ENCODE results near the gene RNF208.

RNF208 gene

GRCh38 chr9:137181680-137182079 lies 40.4 kb downstream of the RNF208 start:
- H3K4me3 ChIP-seq (ENCODE audit: low read depth, low read length): no peak overlapping the region
- no peak for DNase-seq (ENCODE audit: low read depth)
- TF ChIP-seq CTCF (IDR thresholded peaks at IDR 0.05; ENCODE audit: low read depth, low read length, missing control alignments): no peak

GRCh38 chr9:137180491-137180890 lies 41.5 kb downstream of the RNF208 start:
- H3K4me3 ChIP-seq (ENCODE audit: low read depth, low read length): no peak overlapping the region
- TF ChIP-seq CTCF (IDR thresholded peaks at IDR 0.05; ENCODE audit: low read depth, low read length, missing control alignments): no peak
- DNase-seq (ENCODE audit: low read depth): no peak

- no peak for DNase-seq (ENCODE audit: low read depth)
- no peak overlapping the region for H3K4me3 ChIP-seq (ENCODE audit: low read depth, low read length)
- no peak for TF ChIP-seq CTCF (IDR thresholded peaks at IDR 0.05; ENCODE audit: low read depth, low read length, missing control alignments)
Observed at GRCh38 chr9:137179761-137180160, 42.3 kb downstream of the RNF208 start.

- H3K4me3 ChIP-seq (ENCODE audit: low read depth, low read length): no peak overlapping the region
- DNase-seq (ENCODE audit: low read depth): no peak
- TF ChIP-seq CTCF (IDR thresholded peaks at IDR 0.05; ENCODE audit: low read depth, low read length, missing control alignments): no peak
Observed at GRCh38 chr9:137178939-137179630, 43.0 kb downstream of the RNF208 start.

- DNase-seq (ENCODE audit: low read depth): no peak
- TF ChIP-seq CTCF (IDR thresholded peaks at IDR 0.05; ENCODE audit: low read depth, low read length, missing control alignments): no peak
- no peak overlapping the region for H3K4me3 ChIP-seq (ENCODE audit: low read depth, low read length)
Observed at GRCh38 chr9:137178201-137178938, 43.7 kb downstream of the RNF208 start.

- no peak overlapping the region for H3K4me3 ChIP-seq (ENCODE audit: low read depth, low read length)
- peak; percentile 91 for TF ChIP-seq CTCF (IDR thresholded peaks at IDR 0.05; ENCODE audit: low read depth, low read length, missing control alignments)
- no peak for DNase-seq (ENCODE audit: low read depth)
Observed at GRCh38 chr9:137176302-137177182, 45.5 kb downstream of the RNF208 start.

All from GM12864 (cell line).